Measurements from ENCODE around the gene TMEM203.

Gene TMEM203

GRCh38 chr9:137228968-137229896 lies 23.8 kb upstream of the TMEM203 start:
- H3K4me3 ChIP-seq (ENCODE audit: low read depth, low read length) = no peak overlapping the region
- no peak for TF ChIP-seq CTCF (IDR thresholded peaks at IDR 0.05; ENCODE audit: borderline replicate concordance, insufficient read depth, low read depth, low read length)

GRCh38 chr9:137228506-137228967 lies 23.1 kb upstream of the TMEM203 start:
- no peak overlapping the region for H3K4me3 ChIP-seq (ENCODE audit: low read depth, low read length)
- TF ChIP-seq CTCF (IDR thresholded peaks at IDR 0.05; ENCODE audit: borderline replicate concordance, insufficient read depth, low read depth, low read length) = no peak

GRCh38 chr9:137227853-137228505 lies 22.5 kb upstream of the TMEM203 start:
- H3K4me3 ChIP-seq (ENCODE audit: low read depth, low read length) = no peak overlapping the region
- TF ChIP-seq CTCF (IDR thresholded peaks at IDR 0.05; ENCODE audit: borderline replicate concordance, insufficient read depth, low read depth, low read length) = no peak

GRCh38 chr9:137227054-137227852 lies 21.8 kb upstream of the TMEM203 start, which contains the start of gene RNF224:
RNF224 (plus strand) TSS chr9:137227502; CDS start chr9:137228336, 834 bp downstream.
- TF ChIP-seq CTCF (IDR thresholded peaks at IDR 0.05; ENCODE audit: borderline replicate concordance, insufficient read depth, low read depth, low read length) = peak; percentile 95
- H3K4me3 ChIP-seq (ENCODE audit: low read depth, low read length) = no peak within 1 kb of the TSS

- H3K4me3 ChIP-seq (ENCODE audit: low read depth, low read length) = no peak overlapping the region
- TF ChIP-seq CTCF (IDR thresholded peaks at IDR 0.05; ENCODE audit: borderline replicate concordance, insufficient read depth, low read depth, low read length) = no peak
Measured at GRCh38 chr9:137226338-137227053, 21.0 kb upstream of the TMEM203 start.

- no peak for TF ChIP-seq CTCF (IDR thresholded peaks at IDR 0.05; ENCODE audit: borderline replicate concordance, insufficient read depth, low read depth, low read length)
- H3K4me3 ChIP-seq (ENCODE audit: low read depth, low read length) = no peak overlapping the region
Measured at GRCh38 chr9:137225699-137226331, 20.4 kb upstream of the TMEM203 start.

Data from GM12875 (cell line).